WTC11 (cell line): Measurements from ENCODE around the gene ISCU.

ENCODE experiments used
- CREB1 ChIP-seq: sonication (generic); formaldehyde crosslinking; IDR thresholded peaks from 2 replicates; pipeline ENCODE4 v1.8.0; 2023; ENCODE audit warnings: mild to moderate bottlenecking, missing genetic modification reagents
- CREM ChIP-seq: sonication (generic); formaldehyde crosslinking; IDR thresholded peaks from 2 replicates; pipeline ENCODE4 v1.8.1; 2022; ENCODE audit warnings: mild to moderate bottlenecking, missing genetic modification reagents, moderate library complexity
- ETV6 ChIP-seq: sonication (generic); formaldehyde crosslinking; IDR thresholded peaks from 2 replicates; pipeline ENCODE4 v1.8.1; 2022; ENCODE audit warnings: mild to moderate bottlenecking, missing genetic modification reagents
- HMGA2 ChIP-seq: fragments of 250-450 bp; sonication (Bioruptor Pico); IDR thresholded peaks from 2 replicates; pipeline ENCODE4 v1.4.0; 2021; ENCODE audit warnings: mild to moderate bottlenecking, moderate library complexity
- SP1 ChIP-seq: sonication (generic); formaldehyde crosslinking; conservative IDR thresholded peaks from 2 replicates; pipeline ENCODE4 v1.8.1; 2022; ENCODE audit warnings: missing genetic modification reagents
- USF2 ChIP-seq: sonication (generic); formaldehyde crosslinking; IDR thresholded peaks from 2 replicates; pipeline ENCODE4 v1.8.1; 2023; ENCODE audit warnings: mild to moderate bottlenecking, missing genetic modification reagents, moderate library complexity
- TF ChIP-seq, protein P1 (sequence below): fragments of 200-600 bp; IDR thresholded peaks from 2 replicates; pipeline ENCODE4 v1.8.0; 2022; ENCODE audit warnings: antibody characterized with exemption
- TF ChIP-seq, protein P2 (sequence below): sonication (generic); formaldehyde crosslinking; IDR thresholded peaks from 2 replicates; pipeline ENCODE4 v1.8.0; 2022; ENCODE audit warnings: mild to moderate bottlenecking, missing genetic modification reagents
- TF ChIP-seq, protein P3 (sequence below): sonication (generic); formaldehyde crosslinking; IDR thresholded peaks from 2 replicates; pipeline ENCODE4 v1.8.1; 2022; ENCODE audit warnings: low read depth, missing genetic modification reagents, borderline replicate concordance
- TF ChIP-seq, protein P4 (sequence below): sonication (generic); formaldehyde crosslinking; IDR thresholded peaks from 2 replicates; pipeline ENCODE4 v1.8.0; 2023; ENCODE audit warnings: missing genetic modification reagents

DNA sequence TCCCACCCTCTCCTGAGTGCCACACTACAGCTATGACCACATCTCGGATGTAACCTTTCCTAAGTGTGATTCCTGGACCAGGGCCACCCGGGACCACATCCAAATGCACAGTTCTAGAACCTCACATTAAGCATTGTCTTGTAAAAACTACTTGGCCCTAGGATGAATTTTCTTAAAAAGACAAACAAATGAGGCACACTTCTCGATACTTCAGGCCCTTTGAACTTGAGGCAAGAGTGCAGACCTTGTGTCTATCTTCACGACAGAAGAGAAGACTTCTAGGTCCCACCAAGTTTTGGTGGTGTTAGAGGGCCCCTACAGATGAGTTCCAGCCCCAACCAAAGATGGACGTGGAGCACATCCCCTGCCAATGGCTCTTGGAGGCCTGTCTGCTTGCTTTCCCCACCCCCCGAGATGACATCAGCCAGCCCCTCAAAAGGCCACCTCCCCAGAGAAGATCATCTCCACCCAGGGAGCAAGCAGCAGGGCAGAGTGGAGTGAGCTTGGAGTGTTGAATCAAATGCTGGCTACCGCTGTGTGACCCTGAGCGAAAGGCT, 9.3 kb downstream of the ISCU start:
- TF ChIP-seq, protein P1, sequence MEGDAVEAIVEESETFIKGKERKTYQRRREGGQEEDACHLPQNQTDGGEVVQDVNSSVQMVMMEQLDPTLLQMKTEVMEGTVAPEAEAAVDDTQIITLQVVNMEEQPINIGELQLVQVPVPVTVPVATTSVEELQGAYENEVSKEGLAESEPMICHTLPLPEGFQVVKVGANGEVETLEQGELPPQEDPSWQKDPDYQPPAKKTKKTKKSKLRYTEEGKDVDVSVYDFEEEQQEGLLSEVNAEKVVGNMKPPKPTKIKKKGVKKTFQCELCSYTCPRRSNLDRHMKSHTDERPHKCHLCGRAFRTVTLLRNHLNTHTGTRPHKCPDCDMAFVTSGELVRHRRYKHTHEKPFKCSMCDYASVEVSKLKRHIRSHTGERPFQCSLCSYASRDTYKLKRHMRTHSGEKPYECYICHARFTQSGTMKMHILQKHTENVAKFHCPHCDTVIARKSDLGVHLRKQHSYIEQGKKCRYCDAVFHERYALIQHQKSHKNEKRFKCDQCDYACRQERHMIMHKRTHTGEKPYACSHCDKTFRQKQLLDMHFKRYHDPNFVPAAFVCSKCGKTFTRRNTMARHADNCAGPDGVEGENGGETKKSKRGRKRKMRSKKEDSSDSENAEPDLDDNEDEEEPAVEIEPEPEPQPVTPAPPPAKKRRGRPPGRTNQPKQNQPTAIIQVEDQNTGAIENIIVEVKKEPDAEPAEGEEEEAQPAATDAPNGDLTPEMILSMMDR = no peak
- TF ChIP-seq CREM (CRISPR knock-in tag) (no peak), CREB1 (CRISPR knock-in tag) (no peak), HMGA2 (no peak), USF2 (CRISPR knock-in tag) (no peak), ETV6 (CRISPR knock-in tag) (no peak), SP1 (CRISPR knock-in tag) (no peak)
- TF ChIP-seq, protein P2, sequence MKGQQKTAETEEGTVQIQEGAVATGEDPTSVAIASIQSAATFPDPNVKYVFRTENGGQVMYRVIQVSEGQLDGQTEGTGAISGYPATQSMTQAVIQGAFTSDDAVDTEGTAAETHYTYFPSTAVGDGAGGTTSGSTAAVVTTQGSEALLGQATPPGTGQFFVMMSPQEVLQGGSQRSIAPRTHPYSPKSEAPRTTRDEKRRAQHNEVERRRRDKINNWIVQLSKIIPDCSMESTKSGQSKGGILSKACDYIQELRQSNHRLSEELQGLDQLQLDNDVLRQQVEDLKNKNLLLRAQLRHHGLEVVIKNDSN = no peak
- TF ChIP-seq, protein P3, sequence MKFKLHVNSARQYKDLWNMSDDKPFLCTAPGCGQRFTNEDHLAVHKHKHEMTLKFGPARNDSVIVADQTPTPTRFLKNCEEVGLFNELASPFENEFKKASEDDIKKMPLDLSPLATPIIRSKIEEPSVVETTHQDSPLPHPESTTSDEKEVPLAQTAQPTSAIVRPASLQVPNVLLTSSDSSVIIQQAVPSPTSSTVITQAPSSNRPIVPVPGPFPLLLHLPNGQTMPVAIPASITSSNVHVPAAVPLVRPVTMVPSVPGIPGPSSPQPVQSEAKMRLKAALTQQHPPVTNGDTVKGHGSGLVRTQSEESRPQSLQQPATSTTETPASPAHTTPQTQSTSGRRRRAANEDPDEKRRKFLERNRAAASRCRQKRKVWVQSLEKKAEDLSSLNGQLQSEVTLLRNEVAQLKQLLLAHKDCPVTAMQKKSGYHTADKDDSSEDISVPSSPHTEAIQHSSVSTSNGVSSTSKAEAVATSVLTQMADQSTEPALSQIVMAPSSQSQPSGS (CRISPR knock-in tag) = no peak
- TF ChIP-seq, protein P4, sequence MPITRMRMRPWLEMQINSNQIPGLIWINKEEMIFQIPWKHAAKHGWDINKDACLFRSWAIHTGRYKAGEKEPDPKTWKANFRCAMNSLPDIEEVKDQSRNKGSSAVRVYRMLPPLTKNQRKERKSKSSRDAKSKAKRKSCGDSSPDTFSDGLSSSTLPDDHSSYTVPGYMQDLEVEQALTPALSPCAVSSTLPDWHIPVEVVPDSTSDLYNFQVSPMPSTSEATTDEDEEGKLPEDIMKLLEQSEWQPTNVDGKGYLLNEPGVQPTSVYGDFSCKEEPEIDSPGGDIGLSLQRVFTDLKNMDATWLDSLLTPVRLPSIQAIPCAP (CRISPR knock-in tag) = no peak
